KOPT-K1 (cell line): Measurements from ENCODE around the gene TSPAN18.

Experiments
- H3K27ac ChIP-seq: fragments of 200-600 bp; sonication (generic); 2 replicates; pipeline ENCODE4 v1.5.1; 2016; ENCODE audit warnings: antibody characterized with exemption, mild to moderate bottlenecking, low read depth, low read length; ENCODE audit not compliant: poor library complexity, severe bottlenecking
- H3K36me3 ChIP-seq: fragments of 200-600 bp; sonication (generic); 2 replicates; pipeline ENCODE4 v1.5.1; 2017; ENCODE audit warnings: antibody characterized with exemption, mild to moderate bottlenecking, low read length, moderate library complexity; ENCODE audit not compliant: insufficient read depth
- H3K9me3 ChIP-seq: fragments of 200-600 bp; sonication (generic); 2 replicates; pipeline ENCODE4 v1.5.1; 2017; ENCODE audit warnings: antibody characterized with exemption, low read length, mild to moderate bottlenecking; ENCODE audit not compliant: insufficient read depth, poor library complexity, severe bottlenecking

Gene TSPAN18

GRCh38 chr11:44833221-44833876 lies 106.6 kb downstream of the TSPAN18 start:
- H3K27ac ChIP-seq: no peak overlapping the region
- H3K9me3 ChIP-seq: peaks cover 7% of the 10 kb centered on the region
- no peaks in the 10 kb centered on the region for H3K36me3 ChIP-seq

GRCh38 chr11:44833877-44834452 lies 107.2 kb downstream of the TSPAN18 start:
- Histone ChIP-seq H3K27ac (no peak overlapping the region), H3K36me3 (no peaks in the 10 kb centered on the region), H3K9me3 (peaks cover 7% of the 10 kb centered on the region)

- H3K9me3 ChIP-seq: peaks cover 7% of the 10 kb centered on the region
- no peak overlapping the region for H3K27ac ChIP-seq
- H3K36me3 ChIP-seq: no peaks in the 10 kb centered on the region
Observed at GRCh38 chr11:44834846-44835245, 108.1 kb downstream of the TSPAN18 start.

GRCh38 chr11:44835296-44835695 lies 108.5 kb downstream of the TSPAN18 start:
- H3K27ac ChIP-seq: no peak overlapping the region
- no peaks in the 10 kb centered on the region for H3K36me3 ChIP-seq
- H3K9me3 ChIP-seq: peaks cover 7% of the 10 kb centered on the region

- Histone ChIP-seq H3K27ac (no peak overlapping the region), H3K9me3 (peaks cover 7% of the 10 kb centered on the region), H3K36me3 (no peaks in the 10 kb centered on the region)
Observed at GRCh38 chr11:44835938-44836337, 109.2 kb downstream of the TSPAN18 start.

GRCh38 chr11:44837661-44838060 lies 110.9 kb downstream of the TSPAN18 start:
- peaks cover 12% of the 10 kb centered on the region for H3K9me3 ChIP-seq
- no peaks in the 10 kb centered on the region for H3K36me3 ChIP-seq
- H3K27ac ChIP-seq: no peak overlapping the region

GRCh38 chr11:44839458-44840084 lies 112.8 kb downstream of the TSPAN18 start:
- Histone ChIP-seq H3K9me3 (peaks cover 27% of the 10 kb centered on the region), H3K36me3 (no peaks in the 10 kb centered on the region), H3K27ac (no peak overlapping the region)

GRCh38 chr11:44840085-44840478 lies 113.3 kb downstream of the TSPAN18 start:
- Histone ChIP-seq H3K9me3 (peaks cover 27% of the 10 kb centered on the region), H3K27ac (no peak overlapping the region), H3K36me3 (no peaks in the 10 kb centered on the region)

GRCh38 chr11:44840521-44841251 lies 113.9 kb downstream of the TSPAN18 start:
- no peak overlapping the region for H3K27ac ChIP-seq
- no peaks in the 10 kb centered on the region for H3K36me3 ChIP-seq
- H3K9me3 ChIP-seq: peaks cover 27% of the 10 kb centered on the region

GRCh38 chr11:44842220-44842619 lies 115.5 kb downstream of the TSPAN18 start:
- H3K9me3 ChIP-seq: peaks cover 26% of the 10 kb centered on the region

GRCh38 chr11:44846852-44847251 lies 120.1 kb downstream of the TSPAN18 start:
- H3K36me3 ChIP-seq: no peaks in the 10 kb centered on the region

More at GRCh38 chr11:44842220-44842619, 115.5 kb downstream of the TSPAN18 start:
- Histone ChIP-seq H3K36me3 (no peaks in the 10 kb centered on the region), H3K27ac (no peak overlapping the region)

GRCh38 chr11:44847316-44847715 lies 120.6 kb downstream of the TSPAN18 start:
- no peak overlapping the region for H3K27ac ChIP-seq
- no peaks in the 10 kb centered on the region for H3K36me3 ChIP-seq
- H3K9me3 ChIP-seq: peaks cover 29% of the 10 kb centered on the region

More at GRCh38 chr11:44846852-44847251, 120.1 kb downstream of the TSPAN18 start:
- Histone ChIP-seq H3K27ac (no peak overlapping the region), H3K9me3 (peaks cover 30% of the 10 kb centered on the region)

- H3K27ac ChIP-seq: no peak overlapping the region
- no peaks in the 10 kb centered on the region for H3K36me3 ChIP-seq
- peaks cover 20% of the 10 kb centered on the region for H3K9me3 ChIP-seq
Observed at GRCh38 chr11:44848203-44848962, 121.6 kb downstream of the TSPAN18 start.

- no peak overlapping the region for H3K27ac ChIP-seq
- H3K36me3 ChIP-seq: no peaks in the 10 kb centered on the region
Observed at GRCh38 chr11:44848963-44849350, 122.2 kb downstream of the TSPAN18 start.

More at GRCh38 chr11:44848963-44849350, 122.2 kb downstream of the TSPAN18 start:
- peaks cover 15% of the 10 kb centered on the region for H3K9me3 ChIP-seq
